SJSA1 (cell line): ENCODE measurements around the gene ASIP. TPM values are rescaled to one million over a fixed set of nuclear protein-coding genes. Genes with fewer than 3 reads are reported as not detected.
"Not testable (repeated sequence)": the region's sequence is repeated elsewhere in the genome, so short reads cannot be mapped to it uniquely, and the experiment has no call there.

Experiments
- DNase-seq, 2 experiments: peaks; one replicate each; pipeline ENCODE4 v3.0.0-alpha.2; 2015 to 2020; ENCODE audit warnings: low spot score in 2 of 2, low read depth in 1 of 2
- H3K27ac ChIP-seq: fragments of 250-450 bp; sonication (Bioruptor Pico); 2 replicates; pipeline ENCODE4 v1.5.1; 2020; ENCODE audit warnings: mild to moderate bottlenecking, moderate library complexity
- H3K27me3 ChIP-seq: fragments of 250-450 bp; sonication (Bioruptor Pico); replicated peaks from 2 replicates; pipeline ENCODE4 v1.5.1; 2020; ENCODE audit warnings: mild to moderate bottlenecking, moderate library complexity
- H3K36me3 ChIP-seq: fragments of 250-450 bp; sonication (Bioruptor Pico); 2 replicates; pipeline ENCODE4 v1.5.1; 2020; ENCODE audit warnings: mild to moderate bottlenecking
- H3K4me1 ChIP-seq: fragments of 250-450 bp; sonication (Bioruptor Pico); replicated peaks from 2 replicates; pipeline ENCODE4 v1.6.1; 2021; ENCODE audit warnings: mild to moderate bottlenecking
- H3K4me3 ChIP-seq: fragments of 250-450 bp; sonication (Bioruptor Pico); 2 replicates; pipeline ENCODE4 v1.5.1; 2020; ENCODE audit warnings: mild to moderate bottlenecking
- H3K9me3 ChIP-seq: fragments of 250-450 bp; sonication (Bioruptor Pico); replicated peaks from 2 replicates; pipeline ENCODE4 v1.5.1; 2020; ENCODE audit warnings: mild to moderate bottlenecking
- total RNA-seq: library from RNA; depleted of rRNA; stranded (reverse); fragments of >200 nt; shearing (Covaris generic); gene quantifications from 2 replicates; pipeline ENCODE4 v1.2.3, GENCODE V29; 2014

Gene ASIP
- total RNA-seq, 1 experiment from 2014 or later = not detected

DNA sequence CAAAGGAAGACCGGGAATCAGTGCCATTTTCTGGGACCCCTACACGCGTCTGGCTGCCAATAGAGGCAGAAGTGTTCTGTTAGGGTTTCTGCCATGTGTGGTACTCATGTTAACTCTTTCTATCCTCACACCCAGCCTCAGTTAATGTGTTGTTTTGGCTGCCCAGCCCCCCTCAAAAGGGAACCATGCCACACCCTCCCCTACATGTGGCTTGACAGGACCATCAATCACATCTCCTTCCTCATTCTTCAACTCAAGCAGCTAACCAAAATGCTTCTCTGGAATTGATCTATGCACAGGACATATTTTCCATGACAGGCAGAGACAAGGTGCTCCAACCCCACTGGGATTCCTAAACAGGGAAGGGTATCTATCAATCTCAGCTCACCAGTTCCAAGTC, 40.0 kb downstream of the ASIP start:
- H3K36me3 ChIP-seq = peaks cover 63% of the 10 kb centered on the region

DNA sequence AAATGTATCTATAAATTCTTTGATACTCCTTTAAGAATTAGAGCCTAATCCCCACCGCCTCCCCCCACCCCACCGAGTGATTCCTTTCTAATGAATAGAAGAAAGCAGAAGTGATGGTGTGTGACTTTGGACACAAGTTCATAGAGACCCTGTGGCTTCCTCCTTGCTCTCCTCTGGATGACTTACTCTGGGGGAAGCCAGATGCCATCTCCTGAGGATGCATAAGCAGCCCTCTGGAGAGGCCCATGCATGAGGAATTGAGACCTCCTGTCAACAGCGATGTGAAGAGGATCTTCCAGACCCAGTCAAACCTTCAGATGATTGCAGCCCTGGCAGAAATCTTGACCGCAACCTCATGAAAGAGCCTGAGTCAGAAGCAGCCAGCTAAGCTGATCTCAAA, 40.8 kb downstream of the ASIP start:
- DNase-seq = no peak
- Histone ChIP-seq H3K27me3 (no peaks in the 10 kb centered on the region), H3K27ac (no peak overlapping the region), H3K4me1 (no peaks in the 10 kb centered on the region), H3K36me3 (peaks cover 63% of the 10 kb centered on the region), H3K9me3 (no peaks in the 10 kb centered on the region), H3K4me3 (no peak overlapping the region)

More for the DNA sequence above, 40.0 kb downstream of the ASIP start:
- H3K4me3 ChIP-seq = no peak overlapping the region
- H3K9me3 ChIP-seq = no peaks in the 10 kb centered on the region
- DNase-seq = no peak
- H3K4me1 ChIP-seq = no peaks in the 10 kb centered on the region
- H3K27ac ChIP-seq = no peak overlapping the region
- H3K27me3 ChIP-seq = no peaks in the 10 kb centered on the region

DNA sequence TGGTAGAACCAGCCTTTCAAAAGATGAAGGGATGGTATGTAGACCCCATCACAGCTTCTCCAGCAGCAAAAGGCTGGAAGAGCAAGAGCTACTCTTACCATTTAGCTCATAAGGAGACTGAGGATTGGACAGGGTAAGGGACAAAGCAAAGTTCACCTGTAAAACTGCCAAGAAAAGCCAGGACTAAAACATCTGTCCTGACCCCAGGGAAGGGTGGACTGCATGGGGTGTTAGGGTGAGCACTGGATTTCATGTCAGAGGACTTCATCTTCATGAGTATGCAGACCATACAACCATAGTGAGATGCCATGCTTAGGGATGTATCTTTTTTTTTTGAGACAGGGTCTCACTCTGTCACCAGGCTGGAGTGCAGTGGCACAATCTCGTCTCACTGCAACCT, 42.6 kb downstream of the ASIP start:
- no peak overlapping the region for H3K4me3 ChIP-seq
- no peaks in the 10 kb centered on the region for H3K27me3 ChIP-seq
- no peaks in the 10 kb centered on the region for H3K9me3 ChIP-seq
- no peak for DNase-seq
- peaks cover 67% of the 10 kb centered on the region for H3K36me3 ChIP-seq
- H3K27ac ChIP-seq = no peak overlapping the region
- no peaks in the 10 kb centered on the region for H3K4me1 ChIP-seq

DNA sequence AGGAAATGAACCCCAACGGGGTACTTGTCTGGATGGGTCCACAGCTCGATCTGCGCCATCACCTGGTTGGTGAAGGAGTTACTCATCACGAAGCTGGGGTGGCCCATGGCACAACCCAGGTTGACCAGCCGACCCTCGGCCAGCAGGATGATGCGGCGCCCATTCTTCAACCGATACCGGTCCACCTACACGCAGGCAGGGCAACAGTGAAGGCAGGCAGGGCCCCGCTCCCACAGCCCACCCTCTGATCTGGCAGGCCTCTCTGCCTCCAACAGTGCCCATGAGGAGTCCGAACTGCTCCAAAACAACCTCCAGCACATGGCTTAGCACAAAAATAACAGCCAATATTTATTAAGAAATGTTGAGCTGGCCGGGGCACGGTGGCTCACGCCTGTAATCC, 44.2 kb downstream of the ASIP start:
- peaks cover 64% of the 10 kb centered on the region for H3K36me3 ChIP-seq
- no peaks in the 10 kb centered on the region for H3K27me3 ChIP-seq
- DNase-seq = no peak
- no peak overlapping the region for H3K27ac ChIP-seq
- no peak overlapping the region for H3K4me3 ChIP-seq
- H3K9me3 ChIP-seq = no peaks in the 10 kb centered on the region
- no peaks in the 10 kb centered on the region for H3K4me1 ChIP-seq

DNA sequence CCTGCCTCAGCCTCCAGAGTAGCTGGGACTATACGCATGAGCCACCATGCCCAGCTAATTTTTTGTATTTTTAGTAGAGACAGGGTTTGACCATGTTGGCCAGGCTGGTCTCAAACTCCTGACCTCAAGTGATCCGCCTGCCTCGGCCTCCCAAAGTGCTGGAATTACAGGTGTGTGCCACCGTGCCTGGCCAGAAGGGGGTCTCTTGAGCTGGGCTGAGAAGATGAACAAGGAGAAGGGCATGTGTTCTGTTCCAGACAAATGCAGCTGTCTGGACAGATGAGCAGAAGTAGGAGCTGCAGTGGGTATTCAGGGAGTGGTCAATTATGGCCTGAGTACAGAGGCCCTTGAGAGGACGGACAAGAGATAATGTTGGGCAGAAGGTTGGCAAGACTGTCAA, 46.3 kb downstream of the ASIP start:
- H3K9me3 ChIP-seq, DNase-seq, H3K4me1 ChIP-seq, H3K27me3 ChIP-seq, H3K27ac ChIP-seq, H3K4me3 ChIP-seq: not testable (repeated sequence)
- H3K36me3 ChIP-seq = peaks cover 66% of the 10 kb centered on the region

DNA sequence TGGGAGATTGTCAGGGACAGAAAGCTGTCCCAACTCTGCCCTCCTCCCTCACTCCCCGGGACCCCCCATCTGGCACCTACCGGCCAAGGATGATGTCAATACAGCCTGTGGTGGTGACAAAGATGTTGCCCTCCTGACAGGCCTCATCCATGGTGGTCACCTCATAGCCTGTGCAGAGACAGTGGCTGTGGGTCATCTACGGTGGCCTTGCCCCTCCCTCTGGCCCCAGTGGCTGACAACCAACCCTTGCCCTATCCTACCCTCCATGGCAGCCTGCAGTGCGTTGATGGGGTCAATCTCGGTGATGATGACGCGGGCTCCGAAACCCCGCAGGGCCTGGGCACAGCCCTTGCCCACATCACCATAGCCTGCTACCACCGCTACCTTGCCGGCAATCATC, 49.2 kb downstream of the ASIP start:
- Histone ChIP-seq H3K27ac (no peak overlapping the region), H3K4me1 (no peaks in the 10 kb centered on the region), H3K27me3 (no peaks in the 10 kb centered on the region), H3K36me3 (peaks cover 68% of the 10 kb centered on the region), H3K4me3 (no peak overlapping the region), H3K9me3 (no peaks in the 10 kb centered on the region)
- DNase-seq = no peak

DNA sequence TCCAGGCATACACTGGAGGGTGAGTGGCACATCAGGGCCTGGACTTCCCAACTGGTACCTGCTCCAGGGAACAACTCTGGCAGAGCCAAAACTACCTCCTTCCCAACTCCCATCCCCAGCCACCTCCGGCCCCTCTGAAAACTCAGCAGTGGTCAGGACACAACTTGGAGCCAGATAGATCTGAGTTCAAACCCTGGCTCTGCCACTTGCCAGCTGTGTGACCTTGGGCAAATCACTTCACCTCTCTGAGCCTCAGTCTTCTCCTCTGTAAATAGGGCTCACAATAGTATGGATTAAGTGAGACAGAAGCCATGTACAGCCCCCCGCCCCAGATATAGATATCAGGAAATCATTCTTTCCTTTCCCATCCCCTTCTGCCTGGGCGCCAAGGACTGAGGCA, 51.3 kb downstream of the ASIP start:
- Histone ChIP-seq H3K4me3 (no peak overlapping the region), H3K36me3 (peaks cover 58% of the 10 kb centered on the region), H3K27ac (no peak overlapping the region), H3K27me3 (no peaks in the 10 kb centered on the region), H3K9me3 (no peaks in the 10 kb centered on the region), H3K4me1 (no peaks in the 10 kb centered on the region)
- DNase-seq = no peak

DNA sequence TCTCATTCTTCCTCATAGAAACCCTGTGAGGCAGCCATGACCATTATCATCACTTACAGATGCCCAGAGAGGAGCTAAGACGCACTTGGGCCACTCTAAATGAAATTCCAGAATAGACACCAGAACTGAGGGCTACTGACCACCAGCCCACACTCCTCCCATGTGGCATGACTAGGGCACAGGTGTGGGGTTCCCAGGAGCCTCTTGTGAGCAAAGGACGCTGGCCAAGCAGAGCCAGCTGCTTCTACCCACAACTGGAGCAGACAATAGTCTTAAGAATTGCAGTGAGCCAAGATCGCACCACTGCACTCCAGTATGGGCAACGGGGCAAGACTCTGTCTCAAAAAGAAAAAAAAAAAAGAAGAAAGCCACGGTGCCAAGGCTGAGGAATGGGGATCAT, 51.9 kb downstream of the ASIP start:
- H3K27me3 ChIP-seq = no peaks in the 10 kb centered on the region
- no peak for DNase-seq
- H3K4me3 ChIP-seq = no peak overlapping the region
- H3K36me3 ChIP-seq = peaks cover 51% of the 10 kb centered on the region
- no peak overlapping the region for H3K27ac ChIP-seq
- H3K9me3 ChIP-seq = no peaks in the 10 kb centered on the region
- H3K4me1 ChIP-seq = no peaks in the 10 kb centered on the region

DNA sequence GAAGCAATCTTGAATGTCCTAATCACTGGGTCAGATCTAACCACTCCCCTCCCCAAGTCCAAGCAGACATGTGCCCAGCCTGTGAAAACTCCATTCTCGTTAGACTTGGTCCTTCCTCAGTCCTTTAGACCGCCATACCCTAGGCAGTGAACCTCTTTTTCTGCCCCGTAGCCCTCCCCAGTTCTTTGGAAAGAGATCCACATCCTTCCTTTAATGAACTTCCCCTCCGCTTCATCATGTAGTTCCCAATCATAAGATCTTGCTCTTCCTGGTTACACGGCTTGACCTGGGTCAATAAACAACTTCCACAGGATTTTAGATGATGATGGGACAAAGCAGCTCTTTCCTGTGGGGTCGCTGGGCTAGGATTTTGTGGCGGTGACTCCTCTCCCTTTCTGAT, 52.4 kb downstream of the ASIP start:
- no peak overlapping the region for H3K27ac ChIP-seq
- H3K4me1 ChIP-seq = no peaks in the 10 kb centered on the region
- H3K9me3 ChIP-seq = no peaks in the 10 kb centered on the region
- no peak for DNase-seq
- H3K27me3 ChIP-seq = no peaks in the 10 kb centered on the region
- H3K4me3 ChIP-seq = no peak overlapping the region
- peaks cover 49% of the 10 kb centered on the region for H3K36me3 ChIP-seq

DNA sequence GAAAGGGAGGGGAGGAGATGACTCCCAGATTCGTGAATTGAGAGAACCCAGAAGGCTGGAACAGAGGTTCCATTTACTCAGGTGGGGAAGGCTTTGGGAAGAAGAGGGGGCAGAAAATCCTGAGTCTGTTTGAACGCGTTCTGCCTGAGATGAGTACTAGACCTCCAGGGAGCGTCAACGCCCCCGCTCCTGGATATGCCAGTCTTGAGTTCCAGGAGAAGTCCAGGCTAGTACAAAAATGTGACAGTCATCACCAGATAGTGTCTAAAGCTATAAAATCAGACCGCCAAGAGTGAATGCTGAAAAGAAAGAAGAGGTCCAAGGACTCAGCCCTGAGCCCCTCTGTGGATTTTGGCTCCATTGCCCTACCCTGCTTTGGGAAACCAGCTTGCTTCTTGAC, 53.3 kb downstream of the ASIP start:
- H3K36me3 ChIP-seq = peaks cover 46% of the 10 kb centered on the region
- no peak overlapping the region for H3K27ac ChIP-seq
- H3K4me3 ChIP-seq = no peak overlapping the region
- no peaks in the 10 kb centered on the region for H3K9me3 ChIP-seq
- no peaks in the 10 kb centered on the region for H3K4me1 ChIP-seq
- H3K27me3 ChIP-seq = no peaks in the 10 kb centered on the region
- no peak for DNase-seq

DNA sequence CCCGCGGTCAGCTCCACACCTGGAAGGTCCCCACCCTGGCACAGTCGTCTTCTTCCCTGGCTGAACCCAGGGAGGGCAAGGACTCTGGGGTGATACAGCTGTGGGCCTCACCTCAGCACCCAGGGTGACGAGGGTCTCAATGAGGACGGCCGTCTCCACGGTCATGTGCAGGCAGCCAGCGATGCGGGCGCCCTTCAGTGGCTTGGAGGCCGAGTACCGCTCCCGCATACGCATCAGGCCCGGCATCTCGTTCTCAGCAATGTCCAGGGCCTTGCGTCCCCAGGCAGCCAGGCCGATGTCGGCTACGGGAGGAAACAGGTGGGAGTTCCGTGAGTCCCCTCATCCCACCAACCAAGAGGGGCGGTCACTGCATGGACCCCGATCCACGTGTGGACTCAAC, 54.1 kb downstream of the ASIP start:
- H3K27me3 ChIP-seq = no peaks in the 10 kb centered on the region
- H3K4me1 ChIP-seq = peaks cover under 1% of the 10 kb centered on the region; the same call in 1 of the 2 replicates
- H3K27ac ChIP-seq = no peak overlapping the region
- H3K9me3 ChIP-seq = no peaks in the 10 kb centered on the region
- no peak overlapping the region for H3K4me3 ChIP-seq
- no peak for DNase-seq
- peaks cover 41% of the 10 kb centered on the region for H3K36me3 ChIP-seq

DNA sequence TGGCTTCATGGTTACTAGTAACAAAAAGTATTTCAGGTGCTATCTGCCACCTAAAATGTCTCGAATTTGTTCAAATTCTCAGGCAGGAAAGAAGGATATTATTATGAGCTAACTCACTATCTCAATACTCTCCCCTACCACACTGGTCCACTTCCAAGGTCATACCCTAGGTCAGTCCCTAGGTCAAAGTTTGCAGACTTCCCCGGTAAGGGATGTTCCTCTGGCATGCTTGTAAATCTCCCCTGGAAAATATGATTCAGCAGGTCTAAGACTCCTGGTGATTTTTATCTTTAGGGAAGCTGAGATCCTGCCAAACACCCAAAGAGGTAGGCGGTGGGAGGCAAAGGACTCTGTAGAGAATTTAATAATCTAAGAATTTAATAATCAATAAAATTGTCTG, 55.2 kb downstream of the ASIP start:
- H3K27ac ChIP-seq = no peak overlapping the region
- H3K27me3 ChIP-seq = no peaks in the 10 kb centered on the region
- no peak overlapping the region for H3K4me3 ChIP-seq
- H3K36me3 ChIP-seq = peaks cover 29% of the 10 kb centered on the region
- peaks cover 13% of the 10 kb centered on the region for H3K4me1 ChIP-seq
- no peaks in the 10 kb centered on the region for H3K9me3 ChIP-seq
- DNase-seq = no peak

DNA sequence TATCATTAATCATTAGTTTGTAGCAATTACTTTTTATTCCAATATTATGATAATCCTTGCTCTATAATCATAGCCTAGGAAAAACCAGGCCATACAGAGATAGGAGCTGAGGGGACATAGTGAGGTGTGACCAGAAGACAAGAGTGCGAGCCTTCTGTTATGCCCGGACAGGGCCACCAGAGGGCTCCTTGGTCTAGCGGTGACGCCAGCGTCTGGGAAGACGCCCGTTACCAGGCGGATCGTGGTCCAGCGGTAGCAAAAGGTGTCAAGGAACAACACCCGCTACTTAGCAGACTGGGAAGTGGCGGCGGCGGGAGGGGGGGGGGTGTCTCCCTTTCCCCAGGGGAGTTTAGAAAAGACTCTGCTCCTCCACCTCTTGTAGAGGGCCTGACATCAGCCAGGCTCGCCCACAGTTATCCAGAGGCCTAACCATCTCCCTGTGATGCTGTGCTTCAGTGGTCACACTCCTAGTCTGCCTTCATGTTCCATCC, 57.1 kb downstream of the ASIP start:
- Histone ChIP-seq H3K36me3 (peaks cover 16% of the 10 kb centered on the region), H3K4me1 (peaks cover 24% of the 10 kb centered on the region)
- not testable (repeated sequence) for H3K4me3 ChIP-seq, H3K27ac ChIP-seq, H3K9me3 ChIP-seq, DNase-seq, H3K27me3 ChIP-seq

DNA sequence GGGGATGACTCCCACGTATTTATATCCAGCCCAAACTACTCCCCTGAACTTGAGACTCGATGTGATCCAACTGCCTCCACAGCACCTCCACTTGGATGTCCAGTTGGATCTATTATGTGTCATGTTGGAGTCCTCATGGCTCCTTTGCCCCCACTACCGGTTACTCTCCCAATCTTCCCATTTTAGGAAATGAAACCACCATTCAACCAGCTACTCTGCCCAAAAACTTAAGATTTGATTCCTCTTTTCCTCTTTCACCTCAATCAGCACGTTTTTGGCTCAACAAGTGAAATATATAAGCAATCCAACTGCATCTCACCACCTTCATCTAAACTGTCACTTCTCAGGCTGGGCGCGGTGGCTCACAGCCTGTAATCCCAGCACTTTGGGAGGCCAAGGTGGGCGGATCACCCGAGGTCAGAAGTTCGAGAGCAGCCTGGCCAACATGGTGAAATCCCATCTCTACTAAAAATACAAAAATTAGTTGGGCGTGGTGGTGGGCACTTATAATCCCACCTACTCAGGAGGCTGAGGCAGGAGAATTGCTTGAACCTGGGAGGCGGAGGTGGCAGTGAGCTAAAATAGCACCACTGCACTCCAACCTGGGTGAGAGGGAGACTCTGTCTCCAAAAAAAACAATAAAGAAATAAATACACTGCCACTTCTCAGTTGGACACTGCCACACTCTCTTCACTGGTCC, 58.5 kb downstream of the ASIP start:
- H3K27me3 ChIP-seq = no peaks in the 10 kb centered on the region
- peaks cover 11% of the 10 kb centered on the region for H3K36me3 ChIP-seq
- H3K4me1 ChIP-seq = peaks cover 24% of the 10 kb centered on the region
- no peak overlapping the region for H3K4me3 ChIP-seq
- no peaks in the 10 kb centered on the region for H3K9me3 ChIP-seq
- no peak for DNase-seq
- no peak overlapping the region for H3K27ac ChIP-seq

DNA sequence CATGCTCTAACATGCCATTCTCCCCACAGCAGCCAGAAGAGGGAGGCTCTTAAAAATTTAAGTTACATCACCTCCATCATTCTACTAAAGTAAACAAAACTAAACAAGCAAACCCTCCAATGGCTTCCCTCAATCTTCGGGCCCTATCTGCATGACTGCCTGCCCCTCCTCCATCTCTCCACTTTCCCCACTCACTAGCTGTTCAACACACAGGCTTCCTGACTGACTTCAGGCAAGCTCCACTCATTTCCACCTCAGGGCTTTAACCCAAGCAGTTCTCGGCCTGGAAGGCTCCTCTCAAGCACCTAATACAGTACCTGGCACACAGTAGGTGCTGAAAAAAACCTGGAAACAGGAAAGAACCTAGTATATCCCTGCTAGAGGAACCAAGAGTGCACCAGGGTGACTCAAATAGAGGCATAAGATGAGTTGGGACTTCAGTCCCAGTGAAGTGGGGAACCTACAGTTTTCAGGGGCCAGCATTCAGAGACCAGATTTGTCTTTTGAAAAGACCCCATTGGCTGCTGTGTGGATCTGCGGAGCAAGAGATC, 59.1 kb downstream of the ASIP start:
- Histone ChIP-seq H3K27ac (no peak overlapping the region), H3K27me3 (no peaks in the 10 kb centered on the region), H3K9me3 (no peaks in the 10 kb centered on the region), H3K4me1 (peaks cover 24% of the 10 kb centered on the region), H3K4me3 (no peak overlapping the region), H3K36me3 (peaks cover 6% of the 10 kb centered on the region)
- peak in 1 of 2 experiments; percentile 30 for DNase-seq
